Lower leg skin (tissue), 3 donors: Measurements from ENCODE around the gene DUSP10.

Source experiments
- CTCF ChIP-seq, 3 donors: fragments of 450-650 bp; IDR thresholded peaks; one replicate each; pipeline ENCODE4 v1.5.1; 2016; ENCODE audit warnings: antibody characterized with exemption in 3 of 3, mild to moderate bottlenecking in 3 of 3, moderate library complexity in 2 of 3
- POLR2A ChIP-seq, 2 donors: fragments of 450-650 bp; IDR thresholded peaks; one replicate each; pipeline ENCODE4 v1.6.1; 2016 to 2017; ENCODE audit warnings: antibody characterized with exemption in 2 of 2, mild to moderate bottlenecking in 1 of 2, moderate library complexity in 1 of 2

DNA sequence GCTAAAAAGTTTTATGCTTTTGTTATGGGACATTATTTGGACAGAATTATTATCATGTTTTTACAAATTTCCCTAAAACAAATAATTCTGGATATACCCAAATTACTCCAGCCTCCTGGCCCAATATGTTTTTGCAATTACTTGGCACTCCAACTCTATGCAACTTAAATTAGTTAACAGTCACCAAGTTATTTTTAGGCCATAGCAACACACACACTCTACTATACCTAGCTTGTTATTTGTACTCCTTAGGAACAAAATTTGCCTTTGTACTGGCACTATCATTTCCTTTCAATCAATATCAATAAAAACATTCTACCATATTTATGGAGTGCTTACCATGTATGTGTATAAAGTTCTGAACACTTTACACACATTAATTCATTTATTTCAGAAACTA is 7.7 kb downstream of the DUSP10 start:
- TF ChIP-seq CTCF (IDR thresholded peaks at IDR 0.05), result no peak
- no peak for TF ChIP-seq POLR2A (IDR thresholded peaks at IDR 0.05)
